Spleen (tissue), 11 donors: ENCODE data around the gene RBFA. TPM values are rescaled to one million over a fixed set of nuclear protein-coding genes. Genes with fewer than 3 reads are reported as not detected.

Experiments
- DNase-seq: peaks from one replicate; pipeline ENCODE4 v3.0.0-alpha.2; 2020
- H3K27ac ChIP-seq, 8 donors: fragments of 200-600 bp; sonication (generic) in 7 of 8; 1 replicate in 4 of 8; 2 replicates in 4 of 8; pipeline versions ENCODE4 v1.5.0 to v1.8.0; 2016 to 2021; ENCODE audit warnings: inconsistent platforms in 4 of 8, mild to moderate bottlenecking in 4 of 8, moderate library complexity in 1 of 8
- H3K27me3 ChIP-seq, 7 donors: fragments of 200-600 bp; sonication (generic) in 6 of 7; replicated peaks in 1 of 7; 1 replicate in 4 of 7; 2 replicates in 3 of 7; pipeline versions ENCODE4 v1.5.0 to v1.8.0; 2016 to 2021; ENCODE audit warnings: inconsistent platforms in 3 of 7, mild to moderate bottlenecking in 1 of 7
- H3K36me3 ChIP-seq, 6 donors: fragments of 200-600 bp; sonication (generic) in 5 of 6; 1 replicate in 4 of 6; 2 replicates in 2 of 6; pipeline versions ENCODE4 v1.5.0 to v1.8.0; 2016 to 2021; ENCODE audit warnings: inconsistent platforms in 2 of 6
- H3K4me1 ChIP-seq, 6 donors: fragments of 200-600 bp; sonication (generic) in 5 of 6; 1 replicate in 3 of 6; 2 replicates in 3 of 6; pipeline versions ENCODE4 v1.5.0 to v1.8.0; 2016 to 2021; ENCODE audit warnings: inconsistent platforms in 3 of 6
- H3K4me3 ChIP-seq, 8 donors: fragments of 200-600 bp; sonication (generic) in 7 of 8; 1 replicate in 4 of 8; 2 replicates in 4 of 8; pipeline versions ENCODE4 v1.5.0 to v1.8.0; 2016 to 2021; ENCODE audit warnings: inconsistent platforms in 4 of 8, mild to moderate bottlenecking in 4 of 8, moderate library complexity in 2 of 8
- H3K9me3 ChIP-seq, 8 donors: fragments of 200-600 bp; sonication (generic) in 7 of 8; 1 replicate in 4 of 8; 2 replicates in 4 of 8; pipeline versions ENCODE4 v1.5.0 to v1.8.0; 2016 to 2021; ENCODE audit warnings: inconsistent platforms in 4 of 8
- POLR2A ChIP-seq, 3 donors: fragments of 450-650 bp; IDR thresholded peaks; one replicate each; pipeline ENCODE4 v1.5.1; 2017; ENCODE audit warnings: antibody characterized with exemption in 3 of 3, mild to moderate bottlenecking in 1 of 3
- POLR2AphosphoS5 ChIP-seq, 3 donors: sonication (generic); formaldehyde crosslinking; IDR thresholded peaks; one replicate each; pipeline ENCODE4 v1.5.1; 2017; ENCODE audit warnings: antibody characterized with exemption in 3 of 3
- WGBS, 5 donors: extraction: QIAGEN DNeasy Blood & Tissue Kit in 3 of 5; methylation state at CpG; one replicate each; pipeline versions ENCODE4 v1.1.5 to v1.1.7; 2013 to 2018; 5-methylcytosine and 5-hydroxymethylcytosine counted together
- intact Hi-C: fragments of 100-400 bp; cut with DNase I; formaldehyde crosslinking; loops from one replicate; pipeline ENCODE4 v1.15.0; 2023; ENCODE audit warnings: low total_unique reads
- polyA plus RNA-seq, 3 donors: library from polyadenylated mRNA; stranded (reverse); fragments of 200-250 nt; gene quantifications; one replicate each; pipeline ENCODE4 v1.2.1, GENCODE V29; 2013
- total RNA-seq, 7 donors: library from RNA; depleted of rRNA in 3 of 7; stranded (reverse); fragments of >200 nt in 3 of 7; fragmentation: NEBNext Ultra II Directional in 4 of 7; extraction: Animal tissue kit (Norgen Biotek cat#: 25700) in 4 of 7; gene quantifications; one replicate each; pipeline versions ENCODE4 v1.1.0 to v1.2.1, GENCODE V29; 2016 to 2021
- TF ChIP-seq, protein P1 (sequence below), 11 experiments: fragments of 200-600 bp in 7 of 11; fragments of 450-650 bp in 4 of 11; sonication (generic) in 4 of 11; IDR thresholded peaks in 8 of 11; conservative IDR thresholded peaks in 3 of 11; 1 replicate in 7 of 11; 2 replicates in 4 of 11; pipeline versions ENCODE4 v1.4.0 to v1.8.0; 2016 to 2021; ENCODE audit warnings: antibody characterized with exemption in 11 of 11, inconsistent platforms in 4 of 11, mild to moderate bottlenecking in 1 of 11
- donor health status: healthy with polysubstance abuse.
- donor health status: DM: no; HTN: no; CAD: no; lungs with moderate emphysema.
- donor health status: DM: no; HTN: no; CAD: no.
- donor health status: Bipolar disorder and iron deficiency.
- donor health status: healthy.
- donor health status: DM: no; HTN: no; CAD: no.
- donor health status: DM: yes; HTN: yes; CAD: no.

Gene RBFA
- total and polyA plus RNA-seq, 10 donors, result 16.4 to 31.1 (median 19.7) TPM

DNA sequence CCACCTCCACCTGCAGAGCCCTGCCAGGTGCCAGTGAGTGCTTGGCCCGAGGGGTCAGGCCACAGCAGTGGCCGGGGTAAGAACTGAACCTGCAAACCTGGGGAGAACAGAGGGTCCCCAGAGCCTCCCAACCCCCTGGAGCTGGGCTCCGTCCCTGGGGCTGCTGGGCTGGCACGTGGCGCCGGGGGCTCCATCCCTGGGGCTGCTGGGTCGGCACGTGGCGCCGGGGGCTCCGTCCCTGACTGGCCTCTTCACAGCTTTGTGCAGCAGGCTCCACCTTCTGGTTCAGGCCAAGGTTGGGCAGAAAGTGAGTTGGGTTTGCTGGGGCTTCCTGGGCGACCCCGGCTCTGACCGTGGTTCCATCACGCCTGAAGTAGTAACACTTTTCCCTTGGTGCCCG is 12.2 kb downstream of the RBFA start:
- Histone ChIP-seq H3K27me3 (no peaks in the 10 kb centered on the region), H3K9me3 (peaks cover 0 to 15% (median 3%) of the 10 kb centered on the region in 8 donors), H3K4me3 (no peak overlapping the region), H3K27ac (no peak overlapping the region), H3K36me3 (peaks cover 0 to 91% (median 29%) of the 10 kb centered on the region in 6 donors), H3K4me1 (no peaks in the 10 kb centered on the region)
- 91 to 98% (median 93%) methylated on average over 7 to 16 of the region's 16 CpGs for WGBS, 5 donors
- TF ChIP-seq POLR2AphosphoS5 (IDR thresholded peaks at IDR 0.05) (peak in 1 of 3 donors; percentile 13), POLR2A (IDR thresholded peaks at IDR 0.05) (no peak)
- DNase-seq, result no peak
- intact Hi-C loops, result no loop called here

DNA sequence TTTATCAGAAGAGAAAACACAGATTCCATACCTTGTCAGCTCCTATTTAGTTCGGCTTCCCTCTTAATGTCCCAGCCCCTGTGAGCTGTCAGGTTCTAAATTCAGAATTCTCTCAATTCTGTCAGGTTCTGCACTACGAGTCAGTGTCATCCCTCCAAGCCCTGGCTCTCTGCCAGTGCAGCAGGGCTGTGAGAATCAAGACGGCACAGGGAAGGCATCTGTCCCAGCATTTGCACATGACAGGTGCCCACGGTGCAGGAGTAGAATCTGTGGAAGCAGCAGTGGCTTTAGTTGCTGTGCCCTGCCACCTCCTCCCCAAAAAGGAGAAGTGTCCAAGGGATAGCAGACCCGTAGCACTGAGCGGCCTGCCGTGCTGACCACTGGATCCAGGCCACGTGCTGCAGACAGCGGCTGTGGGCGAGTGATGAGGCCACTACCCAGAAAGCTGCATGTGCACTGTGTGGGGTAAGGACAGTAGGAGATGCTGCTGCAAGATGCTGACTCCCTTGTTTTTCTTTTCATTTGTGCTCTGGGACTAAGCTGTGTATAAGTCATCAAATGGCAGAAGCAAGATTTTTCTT is 12.8 kb downstream of the RBFA start:
- Histone ChIP-seq H3K36me3 (peaks cover 0 to 91% (median 28%) of the 10 kb centered on the region in 6 donors), H3K27ac (no peak overlapping the region), H3K9me3 (peaks cover 0 to 22% (median 7%) of the 10 kb centered on the region in 8 donors), H3K4me1 (no peaks in the 10 kb centered on the region), H3K4me3 (no peak overlapping the region), H3K27me3 (no peaks in the 10 kb centered on the region)
- TF ChIP-seq, protein P1, sequence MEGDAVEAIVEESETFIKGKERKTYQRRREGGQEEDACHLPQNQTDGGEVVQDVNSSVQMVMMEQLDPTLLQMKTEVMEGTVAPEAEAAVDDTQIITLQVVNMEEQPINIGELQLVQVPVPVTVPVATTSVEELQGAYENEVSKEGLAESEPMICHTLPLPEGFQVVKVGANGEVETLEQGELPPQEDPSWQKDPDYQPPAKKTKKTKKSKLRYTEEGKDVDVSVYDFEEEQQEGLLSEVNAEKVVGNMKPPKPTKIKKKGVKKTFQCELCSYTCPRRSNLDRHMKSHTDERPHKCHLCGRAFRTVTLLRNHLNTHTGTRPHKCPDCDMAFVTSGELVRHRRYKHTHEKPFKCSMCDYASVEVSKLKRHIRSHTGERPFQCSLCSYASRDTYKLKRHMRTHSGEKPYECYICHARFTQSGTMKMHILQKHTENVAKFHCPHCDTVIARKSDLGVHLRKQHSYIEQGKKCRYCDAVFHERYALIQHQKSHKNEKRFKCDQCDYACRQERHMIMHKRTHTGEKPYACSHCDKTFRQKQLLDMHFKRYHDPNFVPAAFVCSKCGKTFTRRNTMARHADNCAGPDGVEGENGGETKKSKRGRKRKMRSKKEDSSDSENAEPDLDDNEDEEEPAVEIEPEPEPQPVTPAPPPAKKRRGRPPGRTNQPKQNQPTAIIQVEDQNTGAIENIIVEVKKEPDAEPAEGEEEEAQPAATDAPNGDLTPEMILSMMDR (IDR thresholded peaks at IDR 0.05 in 8 of 11, conservative IDR thresholded peaks at IDR 0.05 in 3 of 11), result no peak
- TF ChIP-seq POLR2AphosphoS5 (IDR thresholded peaks at IDR 0.05) (no peak), POLR2A (IDR thresholded peaks at IDR 0.05) (no peak)
- intact Hi-C loops, result no loop called here
- no peak for DNase-seq
- 86 to 93% (median 92%) methylated on average over 8 to 10 of the region's 10 CpGs for WGBS, 5 donors

DNA sequence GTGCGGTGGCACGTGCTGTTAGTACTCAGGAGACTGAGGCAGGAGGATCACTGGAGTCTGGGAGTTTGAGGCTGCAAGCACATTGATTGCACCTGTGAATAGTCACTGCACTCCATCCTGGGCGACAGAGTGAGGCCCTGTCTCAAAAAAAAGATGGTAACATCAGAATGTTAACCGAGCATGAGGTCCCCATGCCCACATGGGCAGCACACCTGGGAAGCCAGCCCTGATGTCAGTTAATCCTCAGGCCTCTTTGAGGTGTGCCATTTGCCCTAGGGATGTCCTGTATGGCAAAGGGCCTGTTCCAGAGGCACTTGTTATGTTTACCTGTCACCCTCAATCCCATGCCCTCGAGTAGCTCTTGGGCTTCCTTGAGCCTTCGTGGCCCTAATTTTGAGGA is 16.6 kb downstream of the RBFA start:
- H3K27ac ChIP-seq, result no peak overlapping the region
- no peak overlapping the region for H3K4me3 ChIP-seq
- intact Hi-C loops, result no loop called here
- 91 to 99% (median 97%) methylated on average over 5 to 6 of the region's 6 CpGs for WGBS, 5 donors
- H3K4me1 ChIP-seq, result no peaks in the 10 kb centered on the region
- H3K9me3 ChIP-seq, result peaks cover 11 to 59% (median 41%) of the 10 kb centered on the region in 8 donors
- no peak for TF ChIP-seq POLR2A (IDR thresholded peaks at IDR 0.05)
- TF ChIP-seq, protein P1 (IDR thresholded peaks at IDR 0.05 in 8 of 11, conservative IDR thresholded peaks at IDR 0.05 in 3 of 11), result no peak
- TF ChIP-seq POLR2AphosphoS5 (IDR thresholded peaks at IDR 0.05), result no peak
- DNase-seq, result no peak
- H3K27me3 ChIP-seq, result no peaks in the 10 kb centered on the region
- H3K36me3 ChIP-seq, result peaks cover 0 to 53% (median 12%) of the 10 kb centered on the region in 6 donors

DNA sequence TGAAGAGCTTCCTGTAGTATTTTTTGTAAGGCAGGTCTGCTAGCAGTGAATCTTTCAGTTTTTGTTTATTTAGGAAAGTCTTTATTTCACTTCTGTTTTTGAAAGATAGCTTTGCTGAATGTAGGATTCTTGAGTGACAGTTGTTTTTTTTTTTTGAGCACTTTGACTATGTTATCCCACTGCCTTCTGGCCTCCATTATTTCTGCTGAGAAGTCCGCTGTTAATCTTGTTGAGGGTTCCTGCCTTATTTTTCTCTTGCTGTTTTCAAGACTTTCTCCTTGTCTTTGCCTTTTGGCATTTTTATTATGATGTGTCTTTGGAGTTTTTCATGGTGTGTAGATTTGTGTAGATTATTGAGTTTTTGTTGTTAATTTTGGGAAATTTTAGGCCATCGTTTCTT is 21.9 kb downstream of the RBFA start:
- peaks cover 0 to 6% (median 0%) of the 10 kb centered on the region in 6 donors for H3K36me3 ChIP-seq
- H3K4me1 ChIP-seq, result no peaks in the 10 kb centered on the region
- TF ChIP-seq, protein P1 (IDR thresholded peaks at IDR 0.05 in 8 of 11, conservative IDR thresholded peaks at IDR 0.05 in 3 of 11), result no peak
- no peak for TF ChIP-seq POLR2A (IDR thresholded peaks at IDR 0.05)
- TF ChIP-seq POLR2AphosphoS5 (IDR thresholded peaks at IDR 0.05), result no peak
- 89 to 97% (median 92%) methylated on average over 2 of the region's 2 CpGs for WGBS, 5 donors
- DNase-seq, result no peak
- peaks cover 20 to 98% (median 73%) of the 10 kb centered on the region in 8 donors for H3K9me3 ChIP-seq
- H3K27me3 ChIP-seq, result no peaks in the 10 kb centered on the region
- no peak overlapping the region for H3K4me3 ChIP-seq
- intact Hi-C loops, result no loop called here
- no peak overlapping the region for H3K27ac ChIP-seq
